GM23338 (cell line): ENCODE data around the gene SNX9. TPM values are rescaled to one million over a fixed set of nuclear protein-coding genes. Genes with fewer than 3 reads are reported as not detected.

Experiments used
- ATAC-seq: fragments of 200-7000 bp; cut with Tn5 transposase; 3 replicates; pipeline ENCODE4 v1.9.1; 2020
- DNase-seq: peaks from one replicate; pipeline ENCODE4 v3.0.0-alpha.2; 2015; ENCODE audit warnings: low spot score
- H2AFZ ChIP-seq: fragments of 200-600 bp; sonication (generic); 2 replicates; pipeline ENCODE4 v1.8.0; 2016; ENCODE audit warnings: antibody characterized with exemption, mild to moderate bottlenecking, moderate library complexity
- H3F3A ChIP-seq: fragments of 200-600 bp; sonication (generic); replicated peaks from 2 replicates; pipeline ENCODE4 v1.8.0; 2017; ENCODE audit warnings: antibody characterized with exemption, mixed run types, low read depth
- H3K27ac ChIP-seq: fragments of 200-600 bp; sonication (generic); 2 replicates; pipeline ENCODE4 v1.6.1; 2016; ENCODE audit warnings: low read depth
- H3K27me3 ChIP-seq: fragments of 200-600 bp; sonication (generic); 2 replicates; pipeline ENCODE4 v1.8.0; 2016; ENCODE audit warnings: mild to moderate bottlenecking, mixed run types, moderate library complexity; ENCODE audit not compliant: insufficient read depth
- H3K36me3 ChIP-seq: fragments of 200-600 bp; sonication (generic); 2 replicates; pipeline ENCODE4 v1.8.0; 2016; ENCODE audit warnings: mild to moderate bottlenecking; ENCODE audit not compliant: insufficient read depth
- H3K4me1 ChIP-seq: fragments of 200-600 bp; sonication (generic); 2 replicates; pipeline ENCODE4 v1.8.0; 2016; ENCODE audit warnings: mild to moderate bottlenecking, moderate library complexity; ENCODE audit not compliant: insufficient read depth
- H3K4me2 ChIP-seq: fragments of 200-600 bp; sonication (generic); 2 replicates; pipeline ENCODE4 v1.7.1; 2017; ENCODE audit warnings: mixed run types
- H3K4me3 ChIP-seq: fragments of 200-600 bp; sonication (generic); 2 replicates; pipeline ENCODE4 v1.6.1; 2016; ENCODE audit warnings: mixed run types
- H3K79me2 ChIP-seq: fragments of 200-600 bp; sonication (generic); replicated peaks from 2 replicates; pipeline ENCODE4 v1.8.0; 2017; ENCODE audit warnings: mild to moderate bottlenecking; ENCODE audit not compliant: insufficient read depth
- H3K9me2 ChIP-seq: fragments of 200-600 bp; sonication (generic); 2 replicates; pipeline ENCODE4 v1.8.0; 2017; ENCODE audit not compliant: insufficient read depth
- H4K20me1 ChIP-seq: fragments of 200-600 bp; sonication (generic); replicated peaks from 2 replicates; pipeline ENCODE4 v1.8.0; 2017; ENCODE audit warnings: mild to moderate bottlenecking; ENCODE audit not compliant: insufficient read depth
- H3K27ac Mint-ChIP-seq: 2 replicates; pipeline ENCODE4 v1.8.0; 2020; ENCODE audit warnings: inconsistent platforms, mild to moderate bottlenecking, moderate library complexity, mixed read lengths
- H3K27me3 Mint-ChIP-seq: 3 replicates; pipeline ENCODE4 v1.8.0; 2022; ENCODE audit warnings: low read depth, mild to moderate bottlenecking, moderate library complexity, mixed read lengths, inconsistent platforms; ENCODE audit not compliant: insufficient read depth, poor library complexity
- H3K36me3 Mint-ChIP-seq: 3 replicates; pipeline ENCODE4 v1.8.0; 2021; ENCODE audit warnings: low read depth, mild to moderate bottlenecking, inconsistent platforms, moderate library complexity, mixed read lengths
- H3K4me1 Mint-ChIP-seq: 3 replicates; pipeline ENCODE4 v1.8.0; 2020; ENCODE audit warnings: mild to moderate bottlenecking, inconsistent platforms, mixed read lengths
- H3K4me3 Mint-ChIP-seq: 3 replicates; pipeline ENCODE4 v1.8.0; 2021; ENCODE audit warnings: moderate library complexity, mild to moderate bottlenecking, inconsistent platforms, mixed read lengths
- H3K9me3 Mint-ChIP-seq: 3 replicates; pipeline ENCODE4 v1.8.0; 2020; ENCODE audit warnings: moderate library complexity, mild to moderate bottlenecking, inconsistent platforms, mixed read lengths
- CREB1 ChIP-seq: fragments of 250-450 bp; sonication (Bioruptor Pico); IDR thresholded peaks from 2 replicates; pipeline ENCODE4 v1.5.0; 2020; ENCODE audit warnings: low read depth, mild to moderate bottlenecking, moderate library complexity
- EZH2phosphoT487 ChIP-seq: fragments of 200-600 bp; sonication (generic); IDR thresholded peaks from one replicate; pipeline ENCODE4 v1.8.1; 2018; ENCODE audit warnings: antibody characterized with exemption; ENCODE audit not compliant: unreplicated experiment
- NANOG ChIP-seq: IDR thresholded peaks from 2 replicates; pipeline ENCODE4 v1.6.1; 2016; ENCODE audit warnings: antibody characterized with exemption, borderline replicate concordance
- POLR2AphosphoS5 ChIP-seq: IDR thresholded peaks from 2 replicates; pipeline ENCODE4 v1.6.1; 2016; ENCODE audit warnings: antibody characterized with exemption, low read depth
- REST ChIP-seq: IDR thresholded peaks from one replicate; pipeline ENCODE4 v1.6.1; 2018; ENCODE audit warnings: antibody characterized with exemption; ENCODE audit not compliant: unreplicated experiment
- STAT1 ChIP-seq: IDR thresholded peaks from one replicate; pipeline ENCODE4 v1.6.1; 2016; ENCODE audit warnings: antibody characterized with exemption; ENCODE audit not compliant: unreplicated experiment
- ZNF114 ChIP-seq: fragments of 250-450 bp; sonication (Bioruptor Pico); IDR thresholded peaks from 2 replicates; pipeline ENCODE4 v1.5.0; 2020; ENCODE audit warnings: mild to moderate bottlenecking, moderate library complexity
- ZNF331 ChIP-seq: fragments of 250-450 bp; sonication (Bioruptor Pico); IDR thresholded peaks from 2 replicates; pipeline ENCODE4 v1.5.0; 2020; ENCODE audit warnings: low read depth, mild to moderate bottlenecking, moderate library complexity
- ZNF462 ChIP-seq: fragments of 250-450 bp; sonication (Bioruptor Pico); IDR thresholded peaks from 2 replicates; pipeline ENCODE4 v1.5.0; 2020; ENCODE audit warnings: mild to moderate bottlenecking, moderate library complexity
- polyA plus RNA-seq: library from polyadenylated mRNA; unstranded; fragments of >200 nt; fragmentation: Nextera tagmentation; extraction: Ambion mirVana; gene quantifications from 2 replicates; pipeline ENCODE4 v1.2.1, GENCODE V29; 2016
- total RNA-seq: library from RNA; depleted of rRNA; stranded (reverse); fragments of >200 nt; shearing (Covaris generic); gene quantifications from 2 replicates; pipeline ENCODE4 v1.2.3, GENCODE V29; 2014

Gene SNX9
- total and polyA plus RNA-seq, 2 experiments from 2014 or later: 18.4 to 23.3 TPM

- no peak for ATAC-seq
- Histone ChIP-seq H3K36me3 (no peaks in the 10 kb centered on the region), H3K4me1 (no peaks in the 10 kb centered on the region; the same call in none of the 2 replicates), H3K4me3 (no peak overlapping the region), H3K27ac (no peak overlapping the region), H3K9me2 (no peaks in the 10 kb centered on the region), H2AFZ (no peak overlapping the region), H3K27me3 (no peaks in the 10 kb centered on the region), H3K79me2 (no peaks in the 10 kb centered on the region), H3F3A (no peaks in the 10 kb centered on the region), H4K20me1 (no peaks in the 10 kb centered on the region), H3K4me2 (no peak overlapping the region)
- Mint-ChIP-seq H3K36me3 (peaks cover 7% of the 10 kb centered on the region), H3K4me3 (no peak overlapping the region), H3K9me3 (peaks cover 11% of the 10 kb centered on the region), H3K27me3 (peaks cover 11% of the 10 kb centered on the region), H3K27ac (no peak overlapping the region), H3K4me1 (peaks cover 20% of the 10 kb centered on the region)
- DNase-seq: no peak
- TF ChIP-seq NANOG (no peak), CREB1 (no peak), ZNF114 (CRISPR knock-in tag) (no peak), ZNF462 (no peak), STAT1 (no peak), POLR2AphosphoS5 (no peak)
These were observed 141.1 kb downstream of the SNX9 start for GRCh38 chr6:157964100-157964499.

GRCh38 chr6:157965387-157965786 is 142.3 kb downstream of the SNX9 start:
- Histone ChIP-seq H3K36me3 (no peaks in the 10 kb centered on the region), H3K4me3 (no peak overlapping the region), H4K20me1 (no peaks in the 10 kb centered on the region), H3K4me2 (no peak overlapping the region), H3K27me3 (no peaks in the 10 kb centered on the region), H3K9me2 (no peaks in the 10 kb centered on the region), H3K27ac (no peak overlapping the region), H2AFZ (no peak overlapping the region), H3K79me2 (no peaks in the 10 kb centered on the region), H3F3A (no peaks in the 10 kb centered on the region), H3K4me1 (no peaks in the 10 kb centered on the region; the same call in none of the 2 replicates)
- Mint-ChIP-seq H3K27me3 (peaks cover 9% of the 10 kb centered on the region), H3K9me3 (no peaks in the 10 kb centered on the region), H3K27ac (no peak overlapping the region), H3K36me3 (no peaks in the 10 kb centered on the region), H3K4me1 (peaks cover 23% of the 10 kb centered on the region), H3K4me3 (no peak overlapping the region)
- no peak for ATAC-seq
- TF ChIP-seq ZNF331 (CRISPR knock-in tag) (no peak), STAT1 (no peak), REST (no peak), NANOG (no peak), CREB1 (no peak), POLR2AphosphoS5 (no peak), EZH2phosphoT487 (no peak)
- DNase-seq: no peak
